NCI-H2171 (cell line): ENCODE data around the gene SORBS2.

Experiments
- DNase-seq: peaks from one replicate; lab custom pipeline; 2025; lab: John Stamatoyannopoulos, UW

Gene SORBS2

DNA sequence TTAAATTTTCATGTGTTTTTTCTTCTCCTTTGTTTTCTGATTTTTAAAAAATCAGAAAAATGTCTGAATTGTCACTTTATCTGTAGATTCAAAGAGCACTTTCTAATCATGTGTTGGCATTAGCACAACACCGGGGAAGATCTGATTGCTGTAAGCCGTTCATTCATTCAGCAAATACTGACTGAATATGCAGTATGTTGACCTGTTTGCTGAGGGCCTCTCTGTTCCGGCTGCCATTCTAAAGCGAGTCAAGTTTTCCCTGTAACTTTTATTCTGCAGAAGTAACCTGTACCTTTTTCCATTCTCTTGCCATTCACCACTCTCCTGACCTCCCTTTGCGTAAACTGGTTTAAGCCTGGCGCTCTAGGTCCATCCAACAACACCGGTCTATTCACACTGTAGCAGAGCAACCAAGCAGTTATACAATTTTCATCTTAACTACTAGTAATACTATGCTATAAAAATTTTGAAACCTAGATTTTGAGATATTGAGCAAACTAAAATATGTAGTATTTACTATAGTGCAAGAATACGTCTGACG, 6.7 kb downstream of the SORBS2 start:
- no peak for DNase-seq

DNA sequence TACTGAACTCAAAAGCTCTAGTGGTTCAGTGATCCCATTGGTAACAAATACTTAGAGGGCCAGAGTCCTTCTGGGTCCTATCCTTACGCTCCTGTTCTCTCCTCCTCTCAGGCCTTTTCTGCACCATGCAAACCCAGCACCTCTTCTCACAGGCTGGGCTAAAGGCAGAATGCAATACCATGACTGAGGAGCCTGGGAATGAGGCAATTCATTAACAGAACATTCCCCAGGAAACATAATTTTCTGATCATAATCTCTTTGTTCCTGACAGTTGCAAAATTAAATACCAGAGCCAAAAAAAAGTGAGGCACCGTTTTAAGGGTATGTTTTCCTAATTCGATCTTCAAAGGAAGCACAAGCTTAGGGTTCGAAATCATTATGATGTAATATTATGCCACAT, 9.0 kb downstream of the SORBS2 start:
- DNase-seq: no peak

DNA sequence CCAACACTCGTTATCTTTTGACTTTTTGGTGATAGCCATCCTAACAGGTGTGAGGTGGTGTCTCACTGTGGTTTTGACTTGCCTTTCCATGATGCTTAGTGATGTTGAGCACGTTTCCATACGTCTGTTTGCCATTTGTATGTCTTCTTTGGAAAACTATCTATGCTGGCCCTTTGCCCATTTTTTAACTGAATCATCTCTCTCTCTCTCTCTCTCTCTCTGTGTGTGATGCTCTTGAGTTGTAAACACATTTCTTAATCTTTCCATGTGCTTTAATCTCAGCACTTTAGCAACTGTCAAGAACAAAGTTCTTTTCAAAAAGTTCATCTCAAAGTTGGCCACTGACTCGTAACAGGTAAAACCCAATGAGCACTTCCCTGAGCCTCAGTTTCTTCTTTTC, 10.5 kb downstream of the SORBS2 start:
- no peak for DNase-seq

DNA sequence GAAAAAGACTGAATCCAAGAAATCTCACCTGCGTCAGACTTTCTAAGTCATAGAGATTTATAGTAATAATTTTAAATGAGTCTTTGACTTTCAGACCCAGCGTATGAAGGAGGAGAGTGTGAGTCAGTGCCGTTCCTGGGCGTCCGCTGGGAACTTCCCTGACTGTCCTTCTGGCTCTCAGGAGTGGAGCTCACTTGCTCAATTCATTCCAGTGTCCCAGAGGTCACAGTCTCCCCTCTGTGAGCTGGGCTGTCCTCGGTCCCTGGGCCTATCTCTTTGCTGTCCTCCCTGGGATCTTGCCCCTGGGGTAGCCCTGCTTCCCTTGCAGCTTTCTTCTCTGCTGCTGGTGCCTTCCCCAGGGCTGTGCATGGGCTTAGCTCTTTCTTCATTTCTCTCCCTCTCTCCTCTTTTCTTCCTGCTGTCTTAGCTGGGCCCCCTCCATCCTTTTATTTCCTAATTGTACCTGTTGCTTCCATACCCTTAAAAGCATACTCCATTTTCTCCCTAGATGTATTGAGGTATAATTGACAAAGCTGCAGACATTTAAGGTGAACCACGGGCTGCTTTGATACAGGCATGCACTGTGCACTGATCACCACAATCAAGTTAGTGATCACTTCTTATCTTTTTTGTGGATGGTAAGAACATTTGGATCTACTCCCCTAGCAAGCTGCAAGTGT, 11.6 kb downstream of the SORBS2 start:
- no peak for DNase-seq

DNA sequence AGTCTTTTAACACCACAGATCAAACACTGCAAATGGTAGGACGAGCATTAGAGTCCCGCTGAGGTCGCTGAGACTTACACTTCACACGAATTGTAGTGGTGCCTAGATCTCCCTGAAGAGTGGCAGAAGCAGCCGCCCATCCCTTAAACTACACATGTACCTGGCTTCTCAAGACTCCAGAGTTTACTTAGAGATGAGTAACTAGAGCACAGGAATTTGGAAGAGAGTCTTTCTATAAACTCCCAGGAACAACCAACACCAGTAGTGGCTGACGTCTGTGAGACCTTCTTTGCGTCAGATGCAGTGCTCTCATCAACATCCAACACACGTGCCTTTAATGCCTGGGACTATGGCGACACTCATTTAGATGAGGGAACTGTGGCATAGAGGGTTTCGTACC, 12.6 kb downstream of the SORBS2 start:
- DNase-seq: no peak

DNA sequence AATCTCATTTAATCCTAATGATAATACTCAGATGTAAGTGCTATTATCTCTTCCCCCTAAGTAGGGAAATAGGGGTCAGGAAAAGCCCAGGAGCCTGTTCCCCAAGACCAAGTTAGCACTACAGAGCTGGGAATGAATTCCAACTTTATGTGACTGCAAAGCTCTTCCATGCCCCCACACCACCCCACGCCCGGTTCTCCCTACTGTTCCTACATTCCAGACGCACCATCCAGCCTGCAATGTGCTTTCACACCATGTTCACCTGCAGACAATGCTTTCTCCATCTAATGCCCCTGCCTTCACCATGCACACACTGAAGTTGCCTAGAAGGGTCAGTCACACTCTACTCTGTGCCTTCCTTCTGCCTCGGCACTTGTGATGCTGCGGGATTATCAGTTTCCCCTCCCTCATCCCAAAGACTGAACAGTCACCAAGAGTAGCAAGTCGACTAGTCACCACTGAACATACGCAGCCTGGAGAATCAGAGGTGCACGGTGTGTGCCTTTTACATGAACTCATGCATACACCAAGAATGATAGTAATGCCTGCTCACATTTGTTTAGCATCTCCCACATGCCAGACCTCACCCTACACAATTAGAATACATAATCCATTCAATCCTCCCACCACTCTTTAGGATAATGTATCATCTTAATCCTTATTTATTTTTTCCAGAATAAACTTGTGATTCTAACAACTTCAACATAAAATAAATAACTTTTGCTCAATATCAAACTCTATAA, 14.2 kb downstream of the SORBS2 start:
- DNase-seq: no peak

DNA sequence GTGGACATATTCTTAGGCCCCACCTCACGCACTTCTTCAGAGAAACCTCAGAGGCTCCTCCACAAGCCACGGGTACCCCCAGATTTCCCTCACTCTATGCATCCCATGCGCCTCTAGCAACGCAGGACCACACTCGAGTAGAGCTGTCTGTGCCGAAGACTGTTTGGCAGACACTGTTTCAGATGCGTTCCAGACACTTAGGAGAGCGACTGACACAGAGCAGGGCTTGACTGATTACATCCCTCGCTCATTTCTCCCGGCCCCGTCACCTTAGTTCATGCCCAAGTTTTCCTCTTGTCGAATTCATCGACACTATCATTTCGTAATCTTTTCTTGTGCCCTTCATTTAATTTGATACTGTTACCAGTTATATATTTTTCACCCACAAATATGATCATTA, 15.0 kb downstream of the SORBS2 start:
- DNase-seq: no peak

DNA sequence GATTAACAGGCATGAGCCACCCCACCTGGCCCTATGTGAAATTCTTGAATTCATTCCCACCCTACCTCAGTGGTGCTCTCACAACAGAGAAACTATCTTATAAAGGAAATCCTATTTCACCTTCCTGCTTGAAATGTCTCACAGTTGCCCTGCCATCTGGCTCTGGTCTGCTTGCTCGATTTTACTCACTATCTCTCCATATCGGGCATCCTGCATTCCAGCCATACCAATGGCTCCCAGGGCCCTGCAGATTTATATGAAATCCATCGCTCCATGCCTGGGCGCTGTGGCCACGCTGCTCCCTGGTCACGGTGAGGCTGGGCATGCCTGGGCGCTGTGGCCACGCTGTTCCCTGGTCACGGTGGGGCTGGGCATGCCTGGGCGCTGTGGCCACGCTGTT, 15.8 kb downstream of the SORBS2 start:
- DNase-seq: no peak

DNA sequence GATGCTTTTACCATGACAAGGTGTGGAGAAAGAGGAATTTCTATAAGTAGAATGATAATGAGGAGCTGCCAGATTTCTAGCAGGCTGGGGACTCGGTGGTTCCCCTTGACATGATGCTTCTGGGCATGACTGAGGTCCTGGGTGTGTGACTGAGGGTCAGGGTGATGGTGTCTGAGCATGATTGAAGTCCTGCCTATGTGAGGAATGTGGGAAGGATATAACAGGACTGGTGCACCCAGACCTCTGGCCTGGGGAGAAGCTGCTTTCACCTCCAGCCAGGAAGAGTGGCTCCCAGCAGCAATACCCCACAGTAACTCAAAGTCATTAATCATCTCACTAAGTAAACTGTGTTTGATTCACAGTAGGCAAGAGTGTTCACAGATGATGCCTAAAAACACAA, 17.4 kb downstream of the SORBS2 start:
- no peak for DNase-seq

DNA sequence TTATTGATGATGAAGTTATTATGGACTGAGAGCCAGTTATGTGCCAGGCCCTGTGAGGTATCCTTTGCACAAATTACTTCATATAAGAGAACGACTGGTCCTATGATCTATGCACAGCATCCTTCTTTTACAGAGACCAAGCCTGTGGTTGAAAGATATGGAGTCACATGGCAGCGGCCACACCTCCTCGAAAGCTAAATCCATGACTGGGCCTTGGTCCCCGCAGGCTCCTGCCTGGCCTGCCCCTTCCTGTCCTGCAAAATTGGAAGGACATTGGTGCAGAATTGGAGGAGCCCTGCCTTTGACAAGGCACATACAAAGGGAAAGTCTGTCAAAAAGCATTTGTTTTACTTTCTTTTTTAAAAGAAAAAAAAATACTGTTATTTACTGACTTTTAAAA, 18.3 kb downstream of the SORBS2 start:
- no peak for DNase-seq

DNA sequence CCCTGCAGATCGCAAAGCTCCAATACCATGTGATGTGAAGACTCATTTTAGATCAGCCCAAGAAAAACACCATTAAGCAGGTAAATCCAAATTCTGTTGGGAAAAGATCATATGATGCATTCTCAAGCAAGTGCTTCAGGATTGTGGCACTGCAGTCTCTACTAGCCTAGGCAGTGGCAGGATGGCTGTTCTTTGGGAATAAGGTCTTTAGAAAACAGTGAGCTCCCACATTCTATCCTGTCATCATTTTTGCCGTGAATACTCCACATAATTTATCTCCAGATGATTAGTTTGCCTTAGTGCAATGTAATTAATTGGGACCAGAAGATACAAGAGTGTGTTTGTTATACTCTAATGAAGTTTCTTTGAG, 18.9 kb downstream of the SORBS2 start:
- no peak for DNase-seq

DNA sequence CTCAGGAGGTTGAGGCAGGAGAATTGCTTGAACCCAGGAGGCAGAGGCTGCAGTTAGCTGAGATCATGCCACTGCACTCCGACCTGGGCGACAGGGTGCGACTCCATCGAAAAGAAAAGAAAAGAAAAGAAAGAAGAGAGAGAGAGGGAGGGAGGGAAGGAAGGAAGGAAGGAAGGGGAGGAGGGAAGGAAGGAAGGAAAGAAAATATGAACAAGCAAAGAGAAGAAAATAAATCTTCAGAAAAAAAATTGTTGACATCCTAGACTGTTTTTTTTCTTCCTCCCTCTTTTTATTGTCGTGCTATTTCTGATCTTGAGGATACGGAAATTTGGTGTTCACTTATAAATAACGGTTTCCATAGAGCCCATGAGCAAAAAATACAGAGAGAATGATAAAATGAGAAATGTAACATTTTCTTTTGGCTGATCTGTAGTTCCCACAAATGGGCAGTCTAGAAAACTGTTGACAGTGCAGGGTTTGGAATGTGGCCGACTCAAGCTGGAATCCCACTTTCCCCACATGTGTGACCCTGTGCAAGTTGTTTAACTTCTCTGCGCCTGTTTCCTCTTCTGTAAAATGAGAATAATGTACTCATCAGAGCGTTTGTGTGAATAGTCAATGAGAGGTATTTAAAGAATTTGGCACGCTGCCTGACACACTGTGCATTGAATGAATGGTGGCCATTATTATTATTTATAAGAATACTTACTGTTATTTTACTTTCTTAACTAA, 19.4 kb downstream of the SORBS2 start:
- DNase-seq: no peak

DNA sequence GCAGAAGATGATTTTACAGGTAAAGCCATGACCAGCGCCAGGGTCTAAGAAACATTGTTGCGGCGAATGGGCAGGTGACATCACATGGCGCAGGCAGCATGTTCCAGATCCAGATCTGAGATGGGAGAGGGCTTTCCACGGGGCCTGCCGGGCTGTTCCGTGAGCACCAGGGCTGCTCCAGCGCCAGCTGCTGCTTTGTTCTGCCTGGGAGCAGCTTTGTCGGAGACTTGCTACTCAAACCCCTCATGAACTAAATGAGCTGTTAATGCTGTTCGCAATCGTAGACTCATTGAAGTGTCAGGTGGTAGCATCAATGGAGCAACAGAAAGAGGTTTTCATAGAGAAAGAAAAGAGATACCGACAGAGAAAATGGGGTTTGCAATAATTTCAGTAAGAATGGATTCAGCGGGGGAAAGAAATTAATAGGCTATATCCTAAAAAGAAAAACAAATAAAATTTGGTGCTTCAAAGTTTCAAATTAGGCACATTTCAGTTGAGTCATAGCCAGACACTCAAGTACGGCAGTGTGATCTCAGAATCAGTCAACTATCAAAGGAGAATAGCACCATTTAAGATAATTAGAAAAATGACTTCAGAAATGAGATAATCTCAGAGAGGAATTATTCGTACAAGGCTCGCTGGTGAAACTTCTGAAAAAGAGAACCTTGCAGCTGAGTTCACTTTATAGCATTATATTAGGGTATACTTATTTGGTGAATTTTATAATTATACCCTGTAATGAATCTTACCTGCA, 23.9 kb downstream of the SORBS2 start:
- no peak for DNase-seq

DNA sequence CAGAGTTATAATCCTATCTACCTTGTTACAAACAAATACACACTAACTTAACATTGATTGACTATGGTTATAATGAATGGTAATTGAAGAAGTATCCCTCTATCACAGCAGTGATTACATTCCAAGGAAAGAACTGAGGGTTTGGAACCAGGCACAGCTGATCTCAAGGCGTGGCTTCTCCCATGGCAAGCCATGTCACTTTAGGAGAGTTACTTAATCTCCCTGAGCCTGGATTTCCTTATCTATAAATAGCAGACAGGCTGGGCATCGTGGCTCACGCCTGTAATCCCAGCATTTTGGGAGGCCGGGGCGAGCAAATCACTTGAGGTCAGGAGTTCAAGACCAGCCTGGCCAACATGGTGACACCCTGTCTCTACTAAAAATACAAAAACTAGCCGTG, 25.6 kb downstream of the SORBS2 start:
- no peak for DNase-seq

DNA sequence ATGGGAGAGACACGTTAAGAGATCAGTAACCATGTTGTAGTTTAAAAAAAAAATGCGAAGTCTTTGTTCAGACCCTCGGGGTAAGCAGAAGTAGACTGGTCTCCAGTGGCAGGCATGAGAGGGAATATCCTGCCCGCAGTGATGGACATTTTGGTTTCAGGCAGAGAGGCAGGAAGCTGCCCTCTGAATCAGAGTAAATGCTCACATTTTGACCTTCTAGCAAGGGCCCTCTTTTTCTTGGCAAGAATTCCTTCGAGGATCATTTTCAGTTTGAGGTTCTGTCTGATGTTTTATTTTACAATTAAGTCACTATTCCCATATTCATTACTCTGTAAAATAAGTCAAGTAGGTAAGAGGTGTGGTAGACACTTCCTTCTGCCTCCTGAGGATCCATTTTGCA, 28.4 kb downstream of the SORBS2 start:
- DNase-seq: no peak

DNA sequence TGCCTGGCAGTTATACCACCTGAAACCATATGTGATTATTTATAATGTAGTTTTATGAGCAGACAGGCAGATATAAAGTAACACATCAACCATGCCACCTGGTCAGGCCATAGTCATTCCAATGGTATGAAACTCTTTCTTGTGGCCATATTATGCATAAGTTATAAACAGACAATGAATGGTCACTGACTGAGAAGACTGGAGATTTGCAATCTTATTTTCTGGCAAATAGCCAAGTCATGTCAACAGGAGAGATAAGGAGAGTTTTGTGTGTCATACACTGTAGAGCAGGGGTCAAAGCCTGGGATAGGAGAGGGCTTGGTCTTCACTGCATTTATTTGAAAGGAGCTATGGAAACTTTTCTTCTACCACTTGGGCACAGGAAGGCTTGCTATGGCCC, 29.5 kb downstream of the SORBS2 start:
- DNase-seq: no peak

DNA sequence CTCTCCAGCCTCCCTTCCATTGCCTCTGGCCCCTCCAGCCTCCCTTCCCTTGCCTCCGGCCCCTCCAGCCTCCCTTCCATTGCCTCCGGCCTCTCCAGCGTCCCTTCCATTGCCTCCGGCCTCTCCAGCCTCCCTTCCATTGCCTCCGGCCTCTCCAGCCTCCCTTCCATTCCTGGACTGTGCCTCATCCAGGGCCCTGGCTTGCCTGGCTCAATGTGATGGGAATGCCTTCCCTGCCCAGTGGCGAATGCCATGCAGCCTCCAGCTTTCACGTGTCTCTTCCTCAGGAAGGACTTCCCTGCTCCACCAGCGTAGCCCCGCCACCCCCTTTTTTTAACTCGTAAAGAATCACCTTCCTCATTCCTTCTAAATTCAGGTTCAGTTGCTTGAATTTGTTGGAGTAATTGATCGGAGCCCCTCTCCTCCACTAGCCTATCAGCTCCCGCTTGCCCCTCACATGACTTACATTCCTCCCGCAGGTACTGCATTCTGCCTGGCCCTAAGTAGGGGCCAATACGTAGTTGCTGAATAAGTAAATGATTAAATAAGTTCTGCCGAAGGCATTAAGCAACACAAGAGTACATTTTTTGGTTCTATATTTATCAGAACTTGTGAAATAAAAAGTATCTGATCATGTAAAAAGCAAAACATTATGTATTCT, 30.3 kb downstream of the SORBS2 start:
- no peak for DNase-seq

DNA sequence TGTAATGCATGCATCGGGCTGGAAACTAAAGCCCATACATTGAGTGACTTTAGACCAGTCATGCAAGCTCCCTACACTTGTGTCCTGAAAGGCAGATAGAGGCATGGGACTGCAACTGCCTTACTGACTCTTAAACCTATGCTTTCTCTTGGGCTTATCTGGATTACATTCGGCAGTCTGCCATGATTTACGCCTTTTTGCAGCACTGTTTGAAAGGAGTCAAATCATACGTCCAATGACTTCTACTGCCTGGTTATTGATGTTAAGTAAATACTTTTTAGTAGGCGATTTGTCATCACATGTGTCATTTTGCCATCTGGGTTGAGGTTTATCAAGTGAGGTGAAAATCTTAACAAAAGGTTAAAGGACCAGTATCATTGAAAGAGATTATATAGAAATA, 31.5 kb downstream of the SORBS2 start:
- no peak for DNase-seq

DNA sequence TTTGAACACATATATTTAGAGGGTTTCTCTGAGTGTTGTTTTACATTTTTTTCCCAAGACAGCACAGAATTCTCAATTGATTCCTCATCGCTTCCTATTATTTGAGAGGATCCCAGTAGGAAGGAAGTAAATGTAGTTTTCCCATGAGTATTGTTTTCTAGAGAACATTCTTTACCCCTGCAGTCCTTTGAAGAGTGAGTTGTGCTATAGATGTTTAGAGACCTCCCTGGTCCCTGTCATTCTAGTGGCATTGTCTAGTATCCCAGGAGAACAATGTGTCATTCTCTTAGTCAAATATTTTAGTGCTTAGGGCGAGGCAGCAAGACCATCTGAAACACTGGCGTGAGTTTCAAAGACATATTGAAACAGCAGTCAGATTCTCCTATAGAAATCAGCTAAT, 32.5 kb downstream of the SORBS2 start:
- DNase-seq: no peak

DNA sequence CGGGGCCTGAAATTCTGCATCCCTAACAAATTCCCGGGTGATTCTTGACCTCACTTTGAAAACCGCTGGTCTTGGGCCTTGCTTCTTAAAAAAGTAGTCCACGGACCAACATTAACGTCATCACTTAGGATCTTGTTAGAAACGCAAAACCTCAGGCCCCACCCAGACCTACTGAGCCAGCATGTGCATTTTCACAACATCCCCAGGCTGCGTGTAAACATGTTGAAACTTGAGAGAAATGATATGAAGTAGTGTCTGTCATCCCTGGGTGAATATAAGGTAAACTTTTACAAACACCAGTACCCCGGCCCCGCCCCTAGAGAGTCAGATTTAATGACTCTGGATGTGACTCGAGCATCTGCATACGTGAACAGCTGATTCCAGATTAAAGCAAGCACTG, 33.7 kb downstream of the SORBS2 start:
- no peak for DNase-seq

DNA sequence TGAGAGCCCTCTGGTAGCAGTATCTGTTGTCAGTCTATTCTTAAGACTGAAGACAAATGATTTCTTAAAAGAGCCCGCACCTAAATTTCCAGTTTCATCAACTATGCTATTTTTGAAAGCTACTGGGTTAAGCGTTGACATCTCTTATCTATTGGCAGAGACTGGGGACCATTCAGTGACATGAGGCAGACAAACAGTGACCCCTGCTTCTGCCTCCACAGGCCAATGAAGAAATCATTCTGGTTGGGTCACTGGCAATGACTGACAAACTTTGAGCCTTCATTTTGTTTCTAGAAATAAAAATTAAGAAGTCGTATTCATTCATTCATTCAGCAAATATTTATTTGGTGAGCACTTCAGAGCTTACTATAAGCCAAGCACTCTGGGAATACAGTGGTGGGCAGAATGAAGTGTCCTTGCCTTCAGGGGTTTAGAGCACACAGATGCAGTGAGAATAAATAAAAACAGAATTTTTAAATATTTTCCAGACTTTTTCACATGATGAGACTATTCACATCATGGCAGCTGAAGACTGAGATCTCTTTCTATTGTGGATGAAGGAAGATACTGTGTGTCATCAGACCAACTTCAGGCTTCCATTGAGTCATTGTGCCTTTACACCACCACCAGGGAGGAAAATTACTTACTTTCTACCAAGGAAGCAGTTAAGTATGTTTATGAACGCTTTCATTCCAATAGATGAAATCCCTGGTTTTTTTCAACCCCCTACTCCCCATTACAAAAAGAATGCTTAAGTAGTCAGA, 36.0 kb downstream of the SORBS2 start:
- no peak for DNase-seq
